SW480 (cell line): ENCODE measurements around the gene CST11.

ENCODE experiments used
- DNase-seq: peaks from one replicate; pipeline ENCODE4 v3.0.0-alpha.2; 2016; ENCODE audit warnings: low spot score

CST11 gene

GRCh38 chr20:23453549-23454543 is 1.2 kb upstream of the CST11 start:
- no peak for DNase-seq

GRCh38 chr20:23451956-23452487 is 654 bp downstream of the CST11 start:
- DNase-seq = no peak

- DNase-seq = no peak
Observed at GRCh38 chr20:23450877-23451276, 1.8 kb downstream of the CST11 start.

- no peak for DNase-seq
Observed at GRCh38 chr20:23449421-23449820, 3.3 kb downstream of the CST11 start.

- DNase-seq = no peak
Observed at GRCh38 chr20:23448167-23448566, 4.5 kb downstream of the CST11 start.

GRCh38 chr20:23446505-23446904 is 6.2 kb downstream of the CST11 start:
- peak; percentile 46 for DNase-seq

- DNase-seq = peak; percentile 79
Observed at GRCh38 chr20:23445596-23446217, 7.0 kb downstream of the CST11 start.

- DNase-seq = no peak
Observed at GRCh38 chr20:23444859-23445258, 7.8 kb downstream of the CST11 start.

GRCh38 chr20:23442436-23442835 is 10.2 kb downstream of the CST11 start:
- DNase-seq = no peak

GRCh38 chr20:23441850-23442313 is 10.8 kb downstream of the CST11 start:
- DNase-seq = peak; percentile 81

GRCh38 chr20:23440004-23440403 is 12.7 kb downstream of the CST11 start:
- DNase-seq = no peak

- DNase-seq = no peak
Observed at GRCh38 chr20:23438661-23439060, 14.0 kb downstream of the CST11 start.

- DNase-seq = no peak
Observed at GRCh38 chr20:23437126-23437899, 15.4 kb downstream of the CST11 start.

- no peak for DNase-seq
Observed at GRCh38 chr20:23436681-23437080, 16.0 kb downstream of the CST11 start.

- DNase-seq = no peak
Observed at GRCh38 chr20:23435626-23436539, 16.8 kb downstream of the CST11 start.

- no peak for DNase-seq
Observed at GRCh38 chr20:23434521-23435313, 18.0 kb downstream of the CST11 start.

GRCh38 chr20:23433628-23434027 is 19.0 kb downstream of the CST11 start:
- DNase-seq = no peak

GRCh38 chr20:23425129-23425528 is 27.5 kb downstream of the CST11 start:
- DNase-seq = no peak

GRCh38 chr20:23420943-23421931 is 31.4 kb downstream of the CST11 start, which contains the start of gene NAPB:
Gene NAPB, minus strand, starts transcription at chr20:23421488. Its CDS starts 86 bp downstream, at chr20:23421402.
- peak; percentile 96 for DNase-seq
